Fibroblast of gingiva (primary cell): ENCODE measurements around the gene LAMC1.
"Not testable (repeated sequence)": the region's sequence is repeated elsewhere in the genome, so short reads cannot be mapped to it uniquely, and the experiment has no call there.

Source experiments
- DNase-seq: peaks from one replicate; pipeline ENCODE4 v3.0.0-alpha.2; 2011; ENCODE audit warnings: low read depth

LAMC1 gene

DNA sequence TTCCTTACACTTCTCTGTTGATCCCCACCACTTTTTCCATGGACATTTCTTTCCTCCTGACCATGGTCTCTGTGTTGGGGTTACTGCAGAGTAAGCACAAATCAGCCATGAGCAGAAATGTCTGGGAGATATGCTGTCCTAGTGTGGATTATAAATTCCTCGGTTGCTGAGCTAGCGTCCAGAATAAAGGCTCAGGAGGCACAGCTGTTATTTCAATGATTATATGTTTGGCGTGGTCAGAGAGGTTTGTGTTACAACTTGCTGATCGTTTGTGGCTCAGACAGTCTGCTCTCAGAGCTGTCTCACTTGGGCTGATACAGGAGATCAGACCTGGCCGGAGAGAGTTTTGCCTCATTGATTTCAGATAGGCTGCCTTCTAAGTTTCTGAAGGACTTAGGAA, 125.4 kb downstream of the LAMC1 start:
- peak; percentile 53 for DNase-seq

DNA sequence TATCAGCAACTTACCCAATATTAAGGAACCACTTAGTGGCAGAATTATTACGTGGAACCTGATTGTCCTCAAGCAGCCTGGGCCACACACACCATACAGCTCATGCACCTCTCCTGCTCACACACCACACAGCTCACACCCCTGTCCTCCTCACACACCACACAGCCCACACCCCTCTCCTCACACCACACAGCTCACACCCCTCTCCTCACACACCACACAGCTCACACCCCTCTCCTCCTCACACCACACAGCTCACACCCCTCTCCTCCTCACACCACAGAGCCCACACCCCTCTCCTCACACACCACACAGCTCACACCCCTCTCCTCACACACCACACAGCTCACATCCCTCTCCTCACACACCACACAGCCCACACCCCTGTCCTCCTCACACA, 126.1 kb downstream of the LAMC1 start:
- peak; percentile 29 for DNase-seq

DNA sequence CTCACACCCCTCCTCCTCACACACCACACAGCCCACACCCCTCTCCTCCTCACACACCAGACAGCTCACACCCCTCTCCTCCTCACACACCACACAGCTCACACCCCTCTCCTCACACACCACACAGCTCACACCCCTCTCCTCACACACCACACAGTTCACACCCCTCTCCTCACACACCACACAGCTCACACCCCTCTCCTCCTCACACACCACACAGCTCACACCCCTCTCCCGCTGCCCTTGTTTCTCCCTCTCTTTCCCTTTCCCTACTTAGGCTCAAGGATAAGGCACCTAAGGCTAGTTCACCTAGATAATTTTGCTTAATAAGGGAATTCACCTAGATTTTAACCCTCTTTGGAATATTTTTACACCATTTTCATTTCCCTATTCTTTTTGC, 126.8 kb downstream of the LAMC1 start:
- DNase-seq, result not testable (repeated sequence)

DNA sequence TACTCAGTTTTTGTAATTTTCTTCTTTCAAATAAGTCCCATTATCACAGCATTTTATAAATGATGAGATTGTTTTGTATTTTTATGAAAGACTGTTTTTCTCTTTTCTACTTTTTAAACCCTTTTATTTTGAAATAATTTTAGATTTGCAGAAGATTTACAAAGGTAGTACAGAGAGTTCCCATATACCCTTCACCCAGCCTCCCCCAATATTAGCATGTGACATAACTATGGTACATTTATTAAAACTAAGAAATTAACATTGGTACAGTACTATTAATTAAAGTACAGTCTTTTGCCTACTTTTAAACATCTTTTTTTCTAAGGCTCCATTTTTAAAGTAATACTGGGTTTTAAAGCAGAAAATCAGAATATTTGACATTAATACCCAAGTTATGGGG, 127.2 kb downstream of the LAMC1 start:
- no peak for DNase-seq

DNA sequence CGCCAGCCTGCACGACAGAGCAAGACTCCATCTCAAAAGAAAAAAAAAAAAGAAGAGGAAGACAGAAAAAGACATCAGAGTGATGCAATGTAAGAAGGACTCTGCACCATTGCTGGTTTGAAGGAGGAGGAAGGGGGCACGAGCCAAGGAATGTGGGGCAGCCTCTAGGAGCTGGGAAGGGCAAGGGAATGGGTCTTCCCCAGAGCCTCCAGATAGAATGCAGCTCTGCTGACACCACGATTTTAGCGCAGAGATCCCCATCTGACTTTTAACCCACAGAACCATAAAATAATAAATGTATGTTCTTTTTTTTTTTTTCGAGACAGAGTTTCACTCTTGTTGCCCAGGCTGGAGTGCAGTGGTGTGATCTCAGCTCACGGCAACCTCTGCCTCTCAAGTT, 129.0 kb downstream of the LAMC1 start:
- no peak for DNase-seq

DNA sequence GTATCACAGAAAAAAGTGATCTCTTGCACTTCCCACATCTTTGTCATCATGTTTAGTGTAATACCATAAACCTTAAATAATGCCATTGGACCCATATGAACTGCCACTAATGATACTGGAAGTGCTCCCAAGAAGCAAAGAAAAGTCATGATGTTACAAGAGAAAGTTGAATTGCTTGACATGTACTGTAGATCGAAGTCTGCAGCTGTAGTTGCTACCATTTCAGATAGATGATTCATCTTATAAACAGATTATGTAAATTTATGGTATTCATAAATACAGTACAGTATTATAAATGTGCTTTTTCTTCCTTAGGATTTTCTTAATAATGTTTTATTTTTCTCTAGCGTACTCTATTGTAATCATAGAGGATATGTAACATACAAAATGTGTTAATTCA, 132.7 kb downstream of the LAMC1 start:
- DNase-seq, result no peak

DNA sequence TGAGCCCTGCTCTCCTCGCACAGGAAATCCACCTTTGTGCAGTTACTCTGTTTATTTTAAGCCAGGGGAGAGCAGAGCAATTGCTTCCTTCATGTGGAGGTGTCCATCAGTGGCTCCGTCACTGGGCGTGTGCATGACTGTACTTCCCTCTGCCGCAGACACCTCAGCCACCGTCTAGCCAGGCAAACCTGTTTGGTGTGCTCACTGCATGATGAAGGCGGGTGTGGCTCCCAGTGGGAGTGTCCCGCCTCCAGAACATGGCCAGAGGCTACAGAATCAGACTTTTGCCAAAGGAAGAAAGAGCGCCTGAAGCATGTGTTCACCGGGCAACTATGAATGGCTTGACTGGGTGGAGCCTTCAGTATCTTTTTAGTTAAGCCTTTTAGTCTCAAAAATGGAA, 136.7 kb downstream of the LAMC1 start:
- no peak for DNase-seq

DNA sequence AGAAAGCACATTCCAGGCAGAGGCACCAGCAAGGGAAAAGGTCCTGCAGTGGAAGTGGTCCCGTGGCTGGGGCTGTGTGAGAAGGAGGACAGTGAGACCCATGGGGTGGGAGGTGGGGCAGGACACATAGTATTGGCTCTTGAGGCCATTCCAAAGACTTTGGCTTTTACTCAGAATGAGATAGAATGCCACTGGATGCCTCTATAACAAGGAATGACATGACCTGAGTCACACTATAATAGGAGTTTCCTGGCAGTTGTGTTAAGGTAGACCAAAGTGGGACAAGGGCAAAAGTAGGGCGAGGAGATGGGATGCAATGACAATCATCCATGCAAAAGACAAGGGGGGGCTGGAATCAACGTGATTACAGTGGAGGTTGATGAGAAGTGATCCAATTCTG, 138.2 kb downstream of the LAMC1 start:
- DNase-seq, result no peak

DNA sequence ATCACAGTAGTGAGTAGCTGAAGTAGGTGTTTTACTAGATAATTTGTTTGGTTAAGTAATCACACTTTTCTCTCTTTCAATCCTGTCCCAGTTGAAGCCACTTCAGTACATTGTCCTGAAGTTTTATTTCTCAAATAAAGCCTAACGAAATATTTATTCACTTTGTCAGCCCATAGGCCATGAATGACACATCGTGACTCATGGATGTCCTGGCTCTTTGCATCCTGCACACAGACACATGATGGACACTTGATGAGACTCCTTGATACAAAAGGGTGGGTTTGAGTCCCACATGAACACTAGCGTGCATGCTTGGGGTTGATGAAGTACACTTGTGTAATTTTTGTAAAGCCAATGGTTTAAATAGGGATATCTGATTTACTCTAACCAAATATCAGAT, 140.1 kb downstream of the LAMC1 start:
- DNase-seq, result peak; percentile 58

DNA sequence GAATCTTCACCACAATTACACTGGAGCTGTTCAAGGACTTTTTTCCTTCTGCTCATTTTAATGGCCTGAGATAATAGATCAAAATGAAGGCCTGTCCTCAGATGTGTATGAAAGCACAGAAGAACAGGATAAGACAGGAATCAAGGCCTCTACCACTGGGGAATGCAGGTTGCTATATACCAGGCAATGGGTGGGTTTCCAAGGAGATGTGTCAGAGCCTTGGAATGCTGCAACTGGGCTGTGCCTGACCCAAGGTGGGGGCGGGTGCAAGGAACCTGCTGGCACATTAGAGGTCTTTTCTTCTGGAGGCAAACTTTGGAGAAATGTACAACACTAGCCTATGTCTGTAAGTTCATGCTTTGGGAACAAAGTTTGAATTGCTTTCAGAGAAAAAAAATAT, 141.1 kb downstream of the LAMC1 start:
- DNase-seq, result no peak

DNA sequence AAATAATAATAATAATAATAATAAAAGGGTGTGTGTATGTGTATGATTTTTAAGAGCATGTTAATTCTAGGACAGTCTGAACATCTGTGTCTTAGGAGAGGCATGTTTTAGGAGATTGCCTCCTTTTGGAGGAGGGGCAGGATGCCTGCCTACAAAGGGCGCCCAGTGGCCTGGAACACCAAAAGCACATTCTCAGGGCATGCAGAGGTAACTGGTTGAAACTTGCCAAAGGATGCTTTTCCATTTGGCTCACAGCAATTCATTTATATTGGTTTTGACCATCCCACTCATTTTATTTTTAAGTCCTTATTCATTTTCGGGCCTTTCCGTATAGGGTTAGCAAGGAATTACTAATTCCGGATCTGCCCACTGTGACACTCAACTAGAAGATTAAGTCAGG, 141.7 kb downstream of the LAMC1 start:
- DNase-seq, result no peak

DNA sequence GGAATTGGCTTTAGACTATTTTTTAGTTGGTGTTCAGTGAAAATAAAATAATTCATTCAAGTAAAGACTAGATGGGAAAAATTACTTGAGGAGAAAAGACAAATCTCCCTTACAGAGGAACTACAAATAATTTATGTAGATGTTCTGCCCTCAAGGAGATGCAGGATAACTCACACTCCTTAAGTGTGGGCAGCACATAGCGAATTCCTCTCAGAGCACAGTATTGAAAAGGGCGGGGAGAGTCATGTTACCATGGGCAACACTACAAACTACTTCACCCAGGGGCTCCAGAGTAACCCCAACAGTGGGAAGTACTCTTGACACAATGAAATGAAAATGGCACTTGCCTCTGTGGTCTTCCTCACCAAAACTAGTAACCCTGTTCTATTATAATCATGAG, 142.2 kb downstream of the LAMC1 start:
- no peak for DNase-seq

DNA sequence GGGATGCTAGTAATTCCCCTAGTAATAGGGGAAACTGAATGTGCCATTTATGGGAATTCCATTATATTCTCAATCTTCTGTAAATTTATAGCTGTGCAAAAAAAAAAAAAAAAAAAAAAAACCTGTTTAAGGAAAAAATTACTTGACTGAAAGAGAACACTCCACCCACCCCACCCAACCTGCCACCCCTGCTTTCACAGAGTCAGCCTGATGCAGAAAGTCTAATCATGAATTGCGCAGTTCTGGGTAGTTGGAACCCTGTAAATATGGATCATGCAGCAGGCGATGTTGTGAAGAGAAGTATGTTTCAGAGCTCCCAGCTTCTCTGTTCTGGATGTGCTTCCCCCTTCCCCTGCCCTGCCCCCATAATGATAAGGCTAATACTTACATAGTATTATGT, 143.2 kb downstream of the LAMC1 start:
- no peak for DNase-seq

DNA sequence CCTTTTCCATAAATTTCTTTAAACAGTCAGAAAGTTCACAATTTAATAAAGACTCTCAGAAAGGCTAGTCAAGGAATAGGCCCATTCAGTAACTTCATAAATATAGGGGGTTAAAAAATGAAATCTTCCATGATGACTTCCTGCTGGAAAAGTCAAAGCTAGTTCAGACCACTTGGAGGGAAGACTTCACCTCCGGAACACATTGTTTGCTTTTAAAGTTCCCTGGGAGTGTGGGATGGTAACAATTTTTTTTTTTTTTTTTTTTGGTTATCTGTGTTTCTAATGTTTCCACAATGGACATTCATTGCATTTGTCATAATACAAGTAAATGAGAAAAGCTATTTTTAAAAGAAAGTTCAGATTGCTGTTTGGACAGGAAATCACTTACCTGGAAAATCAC, 144.5 kb downstream of the LAMC1 start:
- DNase-seq, result no peak

DNA sequence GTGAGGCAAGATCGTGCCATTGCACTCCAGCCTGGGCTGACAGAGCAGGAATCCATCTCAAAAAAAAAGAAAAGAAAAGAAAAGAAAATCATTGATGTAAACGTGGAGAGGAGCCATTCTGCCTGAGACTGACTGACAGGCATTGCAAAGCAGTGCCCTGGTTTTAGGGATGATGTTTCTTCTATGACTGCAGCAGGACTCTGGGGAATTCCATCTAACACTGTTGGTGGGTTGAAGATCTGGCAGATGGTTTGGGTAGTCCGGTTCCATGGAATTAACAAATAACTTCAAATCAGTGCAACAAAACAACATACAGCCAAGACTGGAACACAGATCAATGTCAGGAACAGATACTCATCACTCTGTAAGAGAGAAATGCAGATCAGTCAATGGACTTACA, 145.1 kb downstream of the LAMC1 start:
- DNase-seq, result no peak

DNA sequence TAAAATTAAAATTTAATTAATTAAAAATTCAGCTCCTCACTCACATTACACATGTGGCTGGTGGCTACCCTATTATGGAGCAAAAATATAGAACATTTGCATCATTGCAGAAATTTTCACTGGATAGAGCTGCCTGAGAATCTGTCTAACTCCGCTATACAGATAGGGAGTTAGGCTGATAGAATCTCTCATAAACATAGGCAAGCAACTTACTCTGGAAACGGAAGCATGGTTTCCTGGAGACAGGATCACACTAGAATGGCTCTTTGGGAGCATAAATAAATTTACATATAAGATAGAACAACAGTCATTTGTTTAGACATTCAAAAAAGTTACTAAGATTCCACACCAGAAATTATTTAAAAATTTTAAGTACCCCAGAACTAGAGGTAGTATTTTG, 150.6 kb downstream of the LAMC1 start:
- no peak for DNase-seq

DNA sequence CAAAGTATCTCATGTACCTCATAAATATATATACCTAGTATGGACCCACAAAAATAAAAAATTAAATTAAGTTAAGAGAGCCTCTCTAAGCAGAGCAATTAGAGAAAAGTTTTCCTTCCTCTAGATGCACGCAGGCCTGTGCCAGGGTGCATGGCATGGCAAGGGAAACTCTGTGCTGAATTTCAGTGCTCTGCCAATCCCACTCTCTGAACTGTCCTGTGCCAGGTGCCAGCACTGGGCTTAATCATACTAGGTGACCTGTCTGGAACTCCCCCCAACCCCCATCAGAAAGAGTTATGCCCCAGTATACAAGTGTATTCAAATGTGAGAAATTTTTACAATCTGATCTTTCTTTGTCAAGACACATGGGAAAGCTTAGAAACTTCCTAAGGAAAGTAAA, 152.4 kb downstream of the LAMC1 start:
- no peak for DNase-seq

DNA sequence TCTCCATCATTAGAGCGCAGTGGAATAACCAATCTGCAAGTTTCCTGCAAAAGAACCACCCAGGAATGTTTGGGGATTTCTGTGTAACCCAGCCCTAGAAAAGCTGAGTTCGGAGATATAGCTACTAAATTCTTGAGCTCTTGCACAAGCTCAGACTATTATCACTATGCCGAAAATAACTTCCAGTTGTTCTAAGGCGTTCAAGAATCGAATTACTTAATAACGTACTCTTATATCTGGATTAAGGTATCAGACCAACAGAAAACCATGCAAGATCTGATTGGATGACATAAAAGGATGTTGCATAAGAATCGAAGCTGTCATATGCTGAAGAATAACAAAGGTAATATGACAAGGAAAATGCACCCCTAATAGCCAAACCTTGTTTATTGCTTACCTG, 155.3 kb downstream of the LAMC1 start:
- DNase-seq, result peak; percentile 14

DNA sequence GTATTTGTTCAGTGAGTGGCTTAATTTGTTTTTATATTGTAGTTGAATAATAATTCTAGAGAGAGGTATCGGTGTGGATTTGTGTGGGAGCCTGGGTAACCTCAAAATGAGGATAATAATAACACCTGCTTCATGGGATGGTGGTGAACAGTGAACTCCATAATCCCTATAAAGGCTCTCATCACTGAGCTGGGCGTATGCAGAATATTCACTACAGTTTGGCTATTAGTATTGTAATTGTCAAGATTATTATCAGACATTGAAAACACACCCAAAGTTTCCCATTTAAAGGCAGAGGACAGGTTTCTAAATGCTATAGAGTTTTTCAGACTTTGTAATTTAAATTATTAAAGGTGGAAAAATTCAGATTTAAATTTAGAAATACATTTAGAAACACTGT, 155.8 kb downstream of the LAMC1 start:
- DNase-seq, result no peak

DNA sequence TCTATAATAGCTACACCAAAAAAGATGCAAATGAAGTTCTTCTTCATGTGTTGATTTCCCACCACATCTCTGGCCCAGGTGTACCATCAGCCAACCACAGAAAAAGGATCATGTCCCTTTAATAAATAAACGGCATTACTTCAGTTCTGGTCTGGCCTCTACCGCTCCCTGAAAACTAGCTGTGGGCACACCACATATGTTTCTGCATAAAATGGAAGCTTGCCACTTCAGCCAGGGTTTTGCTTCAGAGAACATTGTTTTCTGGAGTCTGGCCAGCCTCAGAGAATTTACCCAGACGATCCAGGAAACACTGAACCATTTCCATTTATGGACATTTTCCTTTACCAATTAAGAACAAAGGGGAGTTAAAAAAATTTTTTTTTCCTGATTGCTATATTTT, 157.0 kb downstream of the LAMC1 start:
- DNase-seq, result peak; percentile 95

DNA sequence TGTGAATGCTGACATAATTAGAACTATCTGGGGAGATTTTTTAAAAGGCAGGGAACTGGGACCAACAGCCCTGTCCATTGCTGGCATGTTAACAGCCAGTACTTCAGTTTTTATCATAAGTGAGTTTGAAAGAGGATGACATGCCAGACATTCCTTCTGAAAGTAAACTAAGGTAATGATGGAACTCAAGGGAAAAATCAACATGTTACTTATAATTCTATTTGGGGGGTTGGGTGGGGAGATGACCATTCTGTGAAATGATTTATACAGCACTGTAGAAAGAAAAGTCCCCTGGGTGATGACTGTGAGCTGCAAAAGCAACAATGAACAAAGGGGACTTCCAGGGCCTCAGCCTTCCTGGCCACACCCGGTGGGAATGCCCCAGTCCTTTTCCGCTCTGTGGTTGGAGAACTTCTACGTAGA, 157.4 kb downstream of the LAMC1 start:
- DNase-seq, result peak; percentile 75

DNA sequence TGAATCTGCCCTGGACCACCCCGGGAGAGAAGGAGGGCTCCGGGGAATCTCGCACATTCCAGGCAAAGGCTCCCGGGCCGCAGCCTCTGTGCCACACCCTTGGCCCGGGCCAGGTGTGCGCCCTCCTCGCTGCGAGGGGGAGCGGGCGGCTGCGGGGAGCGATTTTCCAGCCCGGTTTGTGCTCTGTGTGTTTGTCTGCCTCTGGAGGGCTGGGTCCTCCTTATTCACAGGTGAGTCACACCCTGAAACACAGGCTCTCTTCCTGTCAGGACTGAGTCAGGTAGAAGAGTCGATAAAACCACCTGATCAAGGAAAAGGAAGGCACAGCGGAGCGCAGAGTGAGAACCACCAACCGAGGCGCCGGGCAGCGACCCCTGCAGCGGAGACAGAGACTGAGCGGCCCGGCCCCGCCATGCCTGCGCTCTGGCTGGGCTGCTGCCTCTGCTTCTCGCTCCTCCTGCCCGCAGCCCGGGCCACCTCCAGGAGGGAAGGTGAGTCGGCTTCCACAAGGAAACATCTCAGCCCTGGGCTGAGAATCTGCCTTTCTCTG, 162.8 kb downstream of the LAMC1 start, which contains the start of gene LAMC2:
Gene LAMC2 (plus strand): TSS at position 324 of the 550 bp plus-strand sequence. CDS start 89 bp downstream, at position 413.
- no peak for DNase-seq

DNA sequence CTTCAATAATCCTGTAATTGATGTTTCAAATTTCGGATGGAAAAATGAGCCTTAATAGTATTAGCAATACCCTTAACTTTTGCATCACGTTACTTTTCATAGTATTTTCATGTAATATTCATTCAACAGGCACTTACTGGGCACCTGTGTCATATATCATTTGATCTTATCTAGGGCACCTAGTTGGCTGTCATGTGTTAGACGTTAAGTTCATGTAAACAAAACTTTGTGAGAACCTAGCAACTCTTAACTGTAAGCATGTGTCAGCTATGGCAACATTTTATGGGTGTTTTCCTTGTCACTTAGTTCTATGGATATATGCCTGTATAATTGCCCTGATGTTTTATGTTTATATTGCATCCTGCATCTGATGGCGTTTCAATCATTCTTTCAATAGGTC, 163.6 kb downstream of the LAMC1 start:
- DNase-seq, result no peak

DNA sequence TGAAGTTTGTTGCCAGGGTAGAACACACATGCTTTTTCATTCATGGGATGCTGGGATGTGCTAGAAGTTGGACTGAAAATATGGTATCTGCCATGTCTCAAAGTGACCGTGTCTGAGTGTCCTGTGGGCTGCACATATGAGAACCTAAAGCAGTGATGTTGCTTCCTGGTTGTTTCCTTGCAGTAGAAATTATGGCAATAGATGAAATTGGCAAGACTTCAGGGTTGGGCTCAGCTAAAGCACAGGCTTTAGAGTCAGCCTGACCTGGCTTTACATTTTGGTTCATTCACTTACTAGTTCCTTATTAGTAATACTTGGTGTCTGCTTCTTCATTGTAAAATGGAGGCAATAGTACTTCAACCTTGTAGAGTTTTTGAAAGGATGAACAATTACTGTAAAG, 165.0 kb downstream of the LAMC1 start:
- no peak for DNase-seq

DNA sequence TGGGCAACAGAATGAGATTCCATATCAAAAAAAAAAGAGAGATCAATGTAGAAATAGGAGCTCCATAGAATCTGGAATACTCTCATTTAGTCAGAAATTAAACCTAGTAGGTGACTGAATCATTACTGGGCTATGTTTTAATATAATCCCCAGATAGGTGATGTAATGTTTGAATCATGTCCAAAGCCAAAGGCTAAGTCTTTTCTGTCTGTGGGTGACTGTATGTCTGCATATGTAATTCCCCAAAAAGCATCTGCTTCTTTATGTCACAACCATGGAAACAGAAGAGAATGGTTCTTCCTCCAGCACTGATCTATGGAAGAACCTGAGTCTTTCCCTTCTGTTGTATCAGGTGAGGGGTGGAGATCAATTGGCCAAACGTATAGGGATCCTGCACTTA, 168.6 kb downstream of the LAMC1 start:
- peak; percentile 45 for DNase-seq
